Mucosa of descending colon (tissue), 3 donors: Measurements from ENCODE around the gene ZNF594. TPM values are rescaled to one million over a fixed set of nuclear protein-coding genes. Genes with fewer than 3 reads are reported as not detected.
"Not testable (repeated sequence)": the region's sequence is repeated elsewhere in the genome, so short reads cannot be mapped to it uniquely, and the experiment has no call there.

ENCODE experiments used
- ATAC-seq: fragments of 200-7000 bp; cut with Tn5 transposase; one replicate; pipeline ENCODE4 v1.9.1; 2020; ENCODE audit warnings: mild to moderate bottlenecking, moderate library complexity
- DNase-seq, 3 donors: peaks; one replicate each; pipeline ENCODE4 v3.0.0-alpha.2; 2020
- H3K36me3 ChIP-seq: fragments of 200-600 bp; one replicate; pipeline ENCODE4 v1.8.0; 2021; ENCODE audit warnings: low read depth, mild to moderate bottlenecking
- H3K4me1 ChIP-seq: fragments of 200-600 bp; one replicate; pipeline ENCODE4 v1.8.0; 2021; ENCODE audit warnings: low read depth, mild to moderate bottlenecking
- H3K4me3 ChIP-seq: fragments of 200-600 bp; one replicate; pipeline ENCODE4 v1.8.0; 2021; ENCODE audit warnings: mild to moderate bottlenecking
- H3K9me3 ChIP-seq: fragments of 200-600 bp; one replicate; pipeline ENCODE4 v1.8.0; 2021; ENCODE audit warnings: mild to moderate bottlenecking
- CTCF ChIP-seq: fragments of 200-600 bp; IDR thresholded peaks from one replicate; pipeline ENCODE4 v1.8.0; 2022; ENCODE audit warnings: antibody characterized with exemption, mild to moderate bottlenecking
- intact Hi-C, 2 donors: fragments of 100-400 bp; cut with DNase I in 1 of 2; cut with micrococcal nuclease in 1 of 2; formaldehyde crosslinking; loops; one replicate each; pipeline versions ENCODE4 v1.11.0 to v1.11.1; 2022; cut with DNase I, micrococcal nuclease
- total RNA-seq, 3 donors: library from RNA; stranded (reverse); fragmentation: NEBNext Ultra II Directional in 2 of 3; extraction: Animal tissue kit (Norgen Biotek cat#: 25700) in 2 of 3; gene quantifications; one replicate each; pipeline versions ENCODE4 v1.2.1 to v1.2.4, GENCODE V29; 2021 to 2023
- donor health status: DM: no; HTN: no; CAD: no; lungs with moderate emphysema.
- donor health status: DM: no; HTN: no; CAD: no.
- donor health status: DM: no; HTN: yes; CAD: no.

ZNF594 gene
- total RNA-seq, 3 donors from 2014 or later, result 4.7 to 10.9 (median 6.5) TPM

DNA sequence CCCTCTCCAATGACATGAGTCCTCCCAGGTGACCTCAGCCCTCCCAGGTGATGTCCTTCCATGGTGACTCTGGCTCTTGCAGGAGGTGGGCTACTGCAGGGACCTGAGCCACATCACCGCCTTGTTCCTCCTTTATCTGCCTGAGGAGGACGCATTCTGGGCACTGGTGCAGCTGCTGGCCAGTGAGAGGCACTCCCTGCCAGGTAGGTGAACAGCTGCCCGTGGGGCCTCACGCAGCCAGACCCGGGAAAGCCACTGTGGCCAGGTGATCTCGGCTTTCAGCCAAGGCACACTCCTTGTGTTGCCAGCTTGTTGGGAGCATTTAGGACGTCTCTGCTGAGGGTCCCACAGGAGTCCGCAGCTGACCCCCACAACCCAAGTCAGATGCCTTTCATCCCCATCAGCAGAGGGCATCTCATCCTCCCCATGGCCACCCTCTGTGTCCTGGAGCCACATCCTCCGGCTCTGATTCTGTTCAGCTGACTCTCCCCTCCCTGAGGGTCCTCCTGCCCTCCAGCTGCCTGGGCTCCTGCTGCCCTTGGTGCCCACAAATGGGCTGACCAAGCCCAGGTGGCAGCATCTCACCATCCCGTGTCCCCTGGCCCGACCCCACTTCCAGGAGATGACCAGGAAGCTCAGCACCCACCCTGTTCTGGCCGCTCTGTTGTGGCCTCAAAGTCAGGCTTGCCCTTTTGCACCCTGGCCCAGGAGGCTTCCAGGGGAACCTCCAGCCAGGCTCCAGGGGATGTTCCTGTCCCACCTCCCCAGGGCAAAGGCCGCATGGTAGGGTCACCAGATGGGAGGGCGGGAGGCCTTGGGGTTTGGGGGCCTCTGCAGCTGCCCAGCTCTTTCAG lies 55.7 kb downstream of the ZNF594 start:
- no peak for DNase-seq
- Histone ChIP-seq H3K36me3 (no peaks in the 10 kb centered on the region), H3K9me3 (no peaks in the 10 kb centered on the region), H3K4me1 (no peaks in the 10 kb centered on the region), H3K4me3 (no peak overlapping the region)
- no peak for TF ChIP-seq CTCF
- no peak for ATAC-seq
- intact Hi-C loops, result no loop called here

- H3K4me1 ChIP-seq, DNase-seq, H3K36me3 ChIP-seq, intact Hi-C loops, ATAC-seq, H3K9me3 ChIP-seq, H3K4me3 ChIP-seq: not testable (repeated sequence)
Observed at GRCh38 chr17:5135131-5135712, 56.4 kb downstream of the ZNF594 start.

DNA sequence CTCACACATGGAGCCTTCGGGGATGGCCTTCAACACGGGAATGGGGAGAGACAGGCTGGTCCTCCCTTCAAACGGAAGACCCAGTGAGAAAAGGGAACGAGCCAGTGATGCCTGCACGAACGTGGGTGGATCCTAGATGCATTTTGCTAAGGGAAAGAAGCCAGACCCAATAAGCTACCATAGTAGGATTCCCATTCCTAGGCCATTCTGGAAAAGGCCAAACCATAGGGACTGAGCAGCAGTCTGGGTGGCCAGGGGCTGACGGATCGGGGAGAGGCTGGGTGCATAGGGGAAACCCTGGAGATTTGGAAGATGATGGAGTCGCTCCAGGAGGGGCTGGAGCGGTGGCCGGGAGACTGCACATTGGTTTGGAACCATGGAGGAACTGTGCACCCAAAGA lies 57.1 kb downstream of the ZNF594 start:
- H3K36me3 ChIP-seq, DNase-seq, H3K4me1 ChIP-seq, ATAC-seq, H3K9me3 ChIP-seq, H3K4me3 ChIP-seq, intact Hi-C loops: not testable (repeated sequence)

GRCh38 chr17:5133961-5134360 lies 57.7 kb downstream of the ZNF594 start:
- H3K4me1 ChIP-seq, H3K4me3 ChIP-seq, DNase-seq, H3K36me3 ChIP-seq, H3K9me3 ChIP-seq, intact Hi-C loops, ATAC-seq: not testable (repeated sequence)

DNA sequence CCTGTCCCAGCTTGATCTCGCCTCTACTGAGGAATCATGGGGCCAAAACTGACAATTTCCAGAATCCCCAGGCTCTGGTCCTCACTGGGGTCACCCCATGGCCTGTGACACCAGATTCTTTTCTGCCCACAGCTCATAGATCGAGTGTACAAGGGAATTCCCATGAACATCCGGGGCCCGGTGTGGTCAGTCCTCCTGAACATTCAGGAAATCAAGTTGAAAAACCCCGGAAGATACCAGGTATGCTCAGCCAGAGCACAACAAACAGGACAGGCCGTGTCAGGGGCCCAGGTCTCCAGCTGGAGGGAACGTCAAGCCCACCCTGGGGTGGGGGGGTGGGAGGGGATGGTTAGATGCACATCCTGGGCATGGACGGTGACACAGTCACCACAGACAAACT lies 58.4 kb downstream of the ZNF594 start:
- ATAC-seq (no peak), DNase-seq (no peak)
- H3K36me3 ChIP-seq, result no peaks in the 10 kb centered on the region
- no peaks in the 10 kb centered on the region for H3K9me3 ChIP-seq
- no peaks in the 10 kb centered on the region for H3K4me1 ChIP-seq
- H3K4me3 ChIP-seq, result no peak overlapping the region
- no peak for TF ChIP-seq CTCF
- intact Hi-C loops, result no loop called here

DNA sequence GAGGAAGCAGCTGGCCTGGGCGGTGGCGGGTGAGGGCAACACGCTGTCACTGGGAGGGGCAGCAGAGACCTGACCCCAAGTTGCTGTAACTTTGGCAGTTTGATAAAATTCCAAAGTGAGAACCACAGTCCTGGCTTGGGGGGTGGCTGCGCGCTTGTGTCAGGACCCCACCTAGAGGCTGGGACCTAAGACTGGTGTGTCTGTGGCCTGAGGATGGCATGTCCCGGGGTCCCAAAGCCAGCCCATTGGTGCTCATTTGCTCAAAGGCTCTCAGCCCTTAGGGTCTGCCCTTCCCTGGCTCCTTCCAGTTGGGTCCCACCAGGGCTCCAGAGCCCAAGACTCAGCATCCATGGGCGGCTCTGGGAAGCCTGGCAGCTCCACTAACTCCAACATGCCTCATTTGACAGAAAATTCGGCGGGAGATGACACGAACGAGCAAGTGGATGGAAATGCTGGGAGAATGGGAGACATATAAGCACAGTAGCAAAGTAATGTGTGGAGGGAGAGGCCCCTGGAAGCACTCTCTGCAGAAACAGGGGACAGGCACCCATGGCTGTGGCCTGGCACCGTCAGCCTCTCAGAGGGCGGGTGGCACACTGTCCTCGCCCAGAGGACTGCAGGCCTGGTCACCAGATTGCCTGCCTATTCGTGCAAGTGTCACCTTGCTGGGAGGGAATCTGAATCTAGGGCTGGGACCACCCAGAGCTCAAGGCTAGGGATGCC lies 59.0 kb downstream of the ZNF594 start:
- DNase-seq, H3K36me3 ChIP-seq, intact Hi-C loops, ATAC-seq, H3K4me3 ChIP-seq, H3K9me3 ChIP-seq, H3K4me1 ChIP-seq: not testable (repeated sequence)

GRCh38 chr17:5131799-5132502 lies 59.7 kb downstream of the ZNF594 start:
- DNase-seq, H3K9me3 ChIP-seq, H3K36me3 ChIP-seq, intact Hi-C loops, ATAC-seq, H3K4me3 ChIP-seq, H3K4me1 ChIP-seq: not testable (repeated sequence)
